Small intestine (tissue), 7 donors: ENCODE results near the gene P3H2. TPM values are rescaled to one million over a fixed set of nuclear protein-coding genes. Genes with fewer than 3 reads are reported as not detected.
"Not testable (repeated sequence)": the region's sequence is repeated elsewhere in the genome, so short reads cannot be mapped to it uniquely, and the experiment has no call there.

Experiments used
- DNase-seq, 2 donors: peaks; one replicate each; pipeline versions ENCODE4 v3.0.0 to v3.0.0-alpha.2; 2013
- FAIRE-seq: peaks from 2 replicates; lab custom pipeline; 2012; peaks lifted over from hg19 to GRCh38; lab: Jason Lieb, UNC
- H3K27ac ChIP-seq, 3 donors: one replicate each; pipeline ENCODE4 v1.5.1; 2013; ENCODE audit warnings: low read length in 2 of 3, mild to moderate bottlenecking in 2 of 3, control low read depth in 1 of 3, inconsistent platforms in 1 of 3, low read depth in 1 of 3, moderate library complexity in 1 of 3
- H3K27me3 ChIP-seq, 3 donors: one replicate each; pipeline ENCODE4 v1.6.1; 2013; ENCODE audit warnings: low read length in 3 of 3, inconsistent platforms in 1 of 3; ENCODE audit not compliant: control insufficient read depth in 3 of 3, insufficient read depth in 3 of 3
- H3K36me3 ChIP-seq, 3 donors: one replicate each; pipeline ENCODE4 v1.6.1; 2013; ENCODE audit warnings: low read length in 3 of 3, inconsistent platforms in 1 of 3, low read depth in 1 of 3, mild to moderate bottlenecking in 1 of 3, moderate library complexity in 1 of 3; ENCODE audit not compliant: control insufficient read depth in 3 of 3, insufficient read depth in 2 of 3
- H3K4me1 ChIP-seq, 3 donors: one replicate each; pipeline ENCODE4 v1.6.1; 2013; ENCODE audit warnings: low read length in 2 of 3, inconsistent platforms in 1 of 3, low read depth in 1 of 3, mild to moderate bottlenecking in 1 of 3, moderate library complexity in 1 of 3; ENCODE audit not compliant: control insufficient read depth in 3 of 3, insufficient read depth in 2 of 3
- H3K4me3 ChIP-seq, 3 donors: one replicate each; pipeline ENCODE4 v1.5.1; 2013; ENCODE audit warnings: low read length in 3 of 3, control low read depth in 1 of 3, inconsistent platforms in 1 of 3, low read depth in 1 of 3, mild to moderate bottlenecking in 1 of 3, moderate library complexity in 1 of 3
- H3K9me3 ChIP-seq, 2 donors: one replicate each; pipeline ENCODE4 v1.6.1; 2013; ENCODE audit warnings: low read depth in 1 of 2, low read length in 1 of 2; ENCODE audit not compliant: control insufficient read depth in 2 of 2, insufficient read depth in 1 of 2
- WGBS, 3 donors: extraction: QIAGEN DNeasy Blood & Tissue Kit; methylation state at CpG; one replicate each; pipeline ENCODE4 v1.1.7; 2013; 5-methylcytosine and 5-hydroxymethylcytosine counted together
- polyA plus RNA-seq, 4 donors: library from polyadenylated mRNA; stranded (reverse) in 3 of 4; unstranded in 1 of 4; fragments of 200-250 nt in 3 of 4; fragments of 120-200 nt in 1 of 4; gene quantifications; one replicate each; pipeline versions ENCODE4 v1.2.1 to v1.2.3, GENCODE V29; 2013
- donor health status: healthy with polysubstance abuse.
- donor health status: control.
- donor health status: control.
- donor health status: Bipolar disorder and iron deficiency.
- donor health status: healthy.

P3H2 gene
- polyA plus RNA-seq, 4 donors, result 0.22 to 2.0 (median 0.96) TPM

- FAIRE-seq, result no peak
- H3K4me1 ChIP-seq, result no peaks in the 10 kb centered on the region
- no peaks in the 10 kb centered on the region for H3K9me3 ChIP-seq
- H3K36me3 ChIP-seq, result no peaks in the 10 kb centered on the region
- no peaks in the 10 kb centered on the region for H3K27me3 ChIP-seq
- no peak overlapping the region for H3K4me3 ChIP-seq
- whole genome bisulfite sequencing, 3 donors, result 25 to 56% (median 47%) methylated on average over 1 of the region's 1 CpG
- peak overlapping the region in 1 of 3 donors; percentile 61 for H3K27ac ChIP-seq
- DNase-seq, result no peak
These were observed 43.9 kb downstream of the P3H2 start for GRCh38 chr3:190076601-190077394.

GRCh38 chr3:190076136-190076535 is 44.6 kb downstream of the P3H2 start:
- FAIRE-seq, result no peak
- no peaks in the 10 kb centered on the region for H3K36me3 ChIP-seq
- H3K27ac ChIP-seq, result peak overlapping the region in 1 of 3 donors; percentile 61

DNA sequence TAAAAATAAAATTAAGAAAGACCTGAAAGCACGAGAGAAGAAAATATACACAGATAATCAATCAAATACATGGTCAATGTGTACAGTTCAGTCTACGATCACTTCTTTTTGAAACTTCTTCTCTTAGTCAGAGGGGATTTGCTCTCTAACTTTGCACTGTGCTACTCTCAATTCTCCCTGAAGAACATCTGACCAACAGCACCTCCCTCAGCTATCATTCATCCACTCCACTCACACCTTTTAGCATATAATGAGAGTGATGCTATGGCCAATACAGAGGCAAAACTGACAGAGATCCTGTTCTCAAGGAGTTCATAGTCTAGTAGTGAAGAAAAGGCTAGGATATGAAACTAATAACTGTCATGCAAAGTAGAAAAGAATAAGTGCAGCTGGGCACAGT is 45.9 kb downstream of the P3H2 start:
- Histone ChIP-seq H3K27me3 (no peaks in the 10 kb centered on the region), H3K27ac (no peak overlapping the region), H3K4me1 (no peaks in the 10 kb centered on the region), H3K9me3 (no peaks in the 10 kb centered on the region), H3K4me3 (no peak overlapping the region), H3K36me3 (no peaks in the 10 kb centered on the region)
- DNase-seq (no peak), FAIRE-seq (no peak)
- WGBS, 3 donors, result 77 to 90% (median 81%) methylated on average over 2 of the region's 2 CpGs

More at GRCh38 chr3:190076136-190076535, 44.6 kb downstream of the P3H2 start:
- Histone ChIP-seq H3K9me3 (no peaks in the 10 kb centered on the region), H3K4me1 (no peaks in the 10 kb centered on the region), H3K4me3 (no peak overlapping the region), H3K27me3 (no peaks in the 10 kb centered on the region)
- no peak for DNase-seq

- Histone ChIP-seq H3K27me3 (no peaks in the 10 kb centered on the region), H3K4me1 (no peaks in the 10 kb centered on the region), H3K36me3 (no peaks in the 10 kb centered on the region), H3K4me3 (no peak overlapping the region), H3K9me3 (no peaks in the 10 kb centered on the region), H3K27ac (no peak overlapping the region)
- FAIRE-seq, result no peak
- 39 to 53% (median 51%) methylated on average over 6 of the region's 6 CpGs for WGBS, 3 donors
- peak in 1 of 2 donors; percentile 41 for DNase-seq
These were observed 47.3 kb downstream of the P3H2 start for GRCh38 chr3:190073264-190074008.

DNA sequence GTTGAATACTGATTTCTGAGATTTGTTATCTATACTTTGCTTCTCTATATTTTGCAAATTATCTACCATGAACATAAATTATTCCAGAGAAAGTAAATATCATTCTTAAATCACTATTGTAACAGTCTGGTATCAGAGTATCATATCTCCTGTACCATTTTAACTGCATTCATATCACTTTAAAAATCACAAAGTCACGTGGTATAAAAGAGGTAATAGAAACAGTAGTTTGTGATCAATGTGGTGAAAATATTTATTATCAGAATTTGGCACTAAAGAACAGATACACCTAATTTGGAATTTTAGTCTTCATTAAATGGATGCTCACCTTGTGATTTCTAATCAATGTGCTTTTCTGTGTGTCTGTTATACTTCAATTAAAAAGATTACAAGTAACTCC is 47.8 kb downstream of the P3H2 start:
- Histone ChIP-seq H3K4me3 (no peak overlapping the region), H3K4me1 (no peaks in the 10 kb centered on the region), H3K9me3 (no peaks in the 10 kb centered on the region), H3K27me3 (no peaks in the 10 kb centered on the region), H3K36me3 (no peaks in the 10 kb centered on the region), H3K27ac (no peak overlapping the region)
- 26 to 62% (median 43%) methylated on average over 1 of the region's 1 CpG for WGBS, 3 donors
- FAIRE-seq (no peak), DNase-seq (no peak)

GRCh38 chr3:190071921-190072320 is 48.8 kb downstream of the P3H2 start:
- WGBS, 3 donors, result 89 to 95% (median 90%) methylated on average over 9 of the region's 9 CpGs
- not testable (repeated sequence) for FAIRE-seq, H3K27me3 ChIP-seq

GRCh38 chr3:190070622-190071347 is 49.9 kb downstream of the P3H2 start:
- Histone ChIP-seq H3K27me3 (no peaks in the 10 kb centered on the region), H3K4me3 (no peak overlapping the region), H3K27ac (no peak overlapping the region), H3K9me3 (no peaks in the 10 kb centered on the region), H3K4me1 (no peaks in the 10 kb centered on the region), H3K36me3 (no peaks in the 10 kb centered on the region)
- 71 to 77% (median 73%) methylated on average over 5 of the region's 5 CpGs for WGBS, 3 donors
- DNase-seq (no peak), FAIRE-seq (no peak)

More at GRCh38 chr3:190071921-190072320, 48.8 kb downstream of the P3H2 start:
- not testable (repeated sequence) for DNase-seq, H3K4me1 ChIP-seq, H3K36me3 ChIP-seq, H3K4me3 ChIP-seq, H3K9me3 ChIP-seq, H3K27ac ChIP-seq

DNA sequence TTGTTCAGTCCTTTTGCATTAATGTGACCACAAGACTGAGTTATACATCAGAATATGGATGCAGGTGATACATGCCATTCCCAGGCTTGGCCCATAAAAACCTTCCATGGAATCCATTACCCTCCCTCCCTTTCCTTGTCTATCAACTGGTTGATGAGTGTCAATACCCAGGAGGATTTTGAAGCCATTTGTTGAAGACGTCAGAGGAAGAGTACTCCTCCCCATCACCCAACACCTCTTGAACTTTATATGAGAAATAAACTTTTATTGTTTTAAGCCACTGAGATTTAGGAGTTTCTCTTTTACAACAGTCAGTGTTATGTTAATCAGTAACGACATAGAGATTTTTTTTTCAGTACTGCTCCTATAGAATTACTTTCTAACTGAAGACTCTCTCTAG is 55.5 kb downstream of the P3H2 start:
- Histone ChIP-seq H3K27me3 (no peaks in the 10 kb centered on the region), H3K4me3 (no peak overlapping the region), H3K4me1 (no peaks in the 10 kb centered on the region), H3K36me3 (no peaks in the 10 kb centered on the region), H3K27ac (no peak overlapping the region), H3K9me3 (peaks cover 0 to 2% of the 10 kb centered on the region in 2 donors)
- WGBS, 3 donors, result 19 to 62% (median 53%) methylated on average over 2 of the region's 2 CpGs
- peak in 1 of 2 donors; percentile 19 for DNase-seq
- FAIRE-seq, result no peak
